GM12878 (cell line): ENCODE results near the gene PLAAT5. TPM values are rescaled to one million over a fixed set of nuclear protein-coding genes. Genes with fewer than 3 reads are reported as not detected.

Source experiments
- ATAC-seq: fragments of 200-7000 bp; cut with Tn5 transposase; 3 replicates; pipeline ENCODE4 v1.9.1; 2020; ENCODE audit warnings: mild to moderate bottlenecking, moderate library complexity
- BruUV-seq: library from RNA; stranded (reverse); fragments of 400-500 nt; replicated peaks from 2 replicates; lab custom pipeline; 2021; lab: Mats Ljungman, UMichigan
- CTCF ChIA-PET: fragments of 300-600 bp; sonication (Branson Sonifier 250); formaldehyde crosslinking; extraction: SDS; loops from one replicate; lab custom pipeline; 2021; ENCODE audit warnings: inconsistent platforms; lab: Yijun Ruan, JAX
- POLR2A ChIA-PET: fragments of 350-600 bp; formaldehyde crosslinking; extraction: SDS; loops from one replicate; lab custom pipeline; 2021; ENCODE audit warnings: inconsistent platforms; lab: Charles Lee
- RAD21 ChIA-PET: fragments of 300-600 bp; sonication (Branson Sonifier 250); formaldehyde crosslinking; loops from one replicate; lab custom pipeline; 2023; ENCODE audit warnings: antibody characterized with exemption; ENCODE audit not compliant: unreplicated experiment; lab: Charles Lee
- SMC1A ChIA-PET: fragments of 300-600 bp; sonication (Branson Sonifier 250); formaldehyde crosslinking; loops from one replicate; lab custom pipeline; 2023; ENCODE audit not compliant: unreplicated experiment, uncharacterized antibody; lab: Charles Lee
- DNase-seq: peaks from one replicate; pipeline ENCODE4 v3.0.0-alpha.2; 2011; ENCODE audit warnings: low read depth, low spot score
- FAIRE-seq: peaks from 3 replicates; lab custom pipeline; 2011; peaks lifted over from hg19 to GRCh38; lab: Jason Lieb, UNC
- H2AFZ ChIP-seq: 2 replicates; pipeline ENCODE4 v1.6.0; 2011; ENCODE audit warnings: low read depth, low read length, control low read depth; ENCODE audit not compliant: control insufficient read depth
- H3K27ac ChIP-seq: 2 replicates; pipeline ENCODE4 v1.5.1; 2011; ENCODE audit warnings: control low read depth; ENCODE audit not compliant: control insufficient read depth, insufficient read depth
- H3K27me3 ChIP-seq, 2 experiments: replicated peaks in 1 of 2; 2 replicates each; pipeline versions ENCODE4 v1.6.0 to v1.6.1; 2011; ENCODE audit warnings: low read length in 1 of 2; ENCODE audit not compliant: control insufficient read depth in 2 of 2, insufficient read depth in 2 of 2
- H3K36me3 ChIP-seq, 2 experiments: 2 replicates each; pipeline ENCODE4 v1.5.1; 2011; ENCODE audit warnings: low read length in 1 of 2; ENCODE audit not compliant: control insufficient read depth in 2 of 2, insufficient read depth in 2 of 2
- H3K4me1 ChIP-seq: 2 replicates; pipeline ENCODE4 v1.6.1; 2011; ENCODE audit warnings: mild to moderate bottlenecking, low read length, moderate library complexity, mixed read lengths; ENCODE audit not compliant: control insufficient read depth, insufficient read depth
- H3K4me2 ChIP-seq: 2 replicates; pipeline ENCODE4 v1.6.0; 2011; ENCODE audit warnings: control low read depth; ENCODE audit not compliant: control insufficient read depth, insufficient read depth
- H3K4me3 ChIP-seq: fragments of 200-600 bp; sonication (generic); 2 replicates; pipeline ENCODE4 v1.5.1; 2016
- H3K79me2 ChIP-seq: 2 replicates; pipeline ENCODE4 v1.6.0; 2011; ENCODE audit warnings: low read length; ENCODE audit not compliant: control insufficient read depth, insufficient read depth
- H3K9ac ChIP-seq: 2 replicates; pipeline ENCODE4 v1.8.0; 2011; ENCODE audit warnings: low read length, control low read depth, mixed read lengths; ENCODE audit not compliant: control insufficient read depth, insufficient read depth
- H3K9me3 ChIP-seq: replicated peaks from 3 replicates; pipeline ENCODE4 v1.5.1; 2011; ENCODE audit warnings: mild to moderate bottlenecking, low read length; ENCODE audit not compliant: control insufficient read depth, insufficient read depth
- H4K20me1 ChIP-seq: 2 replicates; pipeline ENCODE4 v1.6.0; 2011; ENCODE audit not compliant: control insufficient read depth, insufficient read depth
- CBX3 ChIP-seq: fragments of 200-600 bp; sonication (generic); IDR thresholded peaks from 2 replicates; pipeline ENCODE4 v1.6.1; 2016; ENCODE audit warnings: low read depth, borderline replicate concordance
- CEBPZ ChIP-seq: fragments of 150-350 bp; IDR thresholded peaks from 2 replicates; pipeline ENCODE4 v1.6.1; 2016; ENCODE audit warnings: low read depth, low read length
- DPF2 ChIP-seq: fragments of 450-650 bp; IDR thresholded peaks from 2 replicates; pipeline ENCODE4 v1.6.1; 2017; ENCODE audit warnings: mild to moderate bottlenecking
- ETV6 ChIP-seq, 2 experiments: fragments of 450-650 bp in 1 of 2; IDR thresholded peaks in 1 of 2; conservative IDR thresholded peaks in 1 of 2; 2 replicates each; pipeline ENCODE4 v1.6.1; 2014; ENCODE audit warnings: antibody characterized with exemption in 1 of 2, borderline replicate concordance in 1 of 2, low read depth in 1 of 2, mild to moderate bottlenecking in 1 of 2, moderate library complexity in 1 of 2
- FOS ChIP-seq: IDR thresholded peaks from 3 replicates; pipeline ENCODE4 v1.6.1; 2011; ENCODE audit warnings: borderline replicate concordance; ENCODE audit not compliant: insufficient read length; ENCODE audit errors: extremely low read depth
- MAX ChIP-seq: IDR thresholded peaks from 2 replicates; pipeline ENCODE4 v1.6.1; 2012; ENCODE audit warnings: low read depth, low read length, improper control_type of control experiment
- MYC ChIP-seq: IDR thresholded peaks from 2 replicates; pipeline ENCODE4 v1.6.1; 2011; ENCODE audit warnings: mild to moderate bottlenecking, low read length, moderate library complexity, inconsistent platforms; ENCODE audit not compliant: insufficient read depth, insufficient replicate concordance, insufficient read length, severe bottlenecking
- NBN ChIP-seq: fragments of 450-650 bp; IDR thresholded peaks from 2 replicates; pipeline ENCODE4 v1.6.1; 2016
- PBX3 ChIP-seq: IDR thresholded peaks from 2 replicates; pipeline ENCODE4 v1.6.1; 2011; ENCODE audit warnings: mild to moderate bottlenecking, low read depth, low read length, moderate library complexity; ENCODE audit not compliant: insufficient replicate concordance
- PRDM15 ChIP-seq: fragments of 450-650 bp; formaldehyde crosslinking; IDR thresholded peaks from 2 replicates; pipeline ENCODE4 v1.4.0; 2020; ENCODE audit warnings: mild to moderate bottlenecking, moderate library complexity
- RUNX3 ChIP-seq: IDR thresholded peaks from 2 replicates; pipeline ENCODE4 v1.6.1; 2012; ENCODE audit warnings: low read length, inconsistent platforms
- SPI1 ChIP-seq: IDR thresholded peaks from 2 replicates; pipeline ENCODE4 v1.6.1; 2011; ENCODE audit warnings: low read depth, mild to moderate bottlenecking, low read length, moderate library complexity, borderline replicate concordance; ENCODE audit not compliant: insufficient read depth
- SREBF1 ChIP-seq: IDR thresholded peaks from 2 replicates; pipeline ENCODE4 v1.6.1; 2012; ENCODE audit warnings: mild to moderate bottlenecking, low read length
- TCF7 ChIP-seq: IDR thresholded peaks from 2 replicates; pipeline ENCODE4 v1.6.1; 2014; ENCODE audit warnings: antibody characterized with exemption, borderline replicate concordance
- WGBS: methylation state at CpG from one replicate; pipeline ENCODE4 v1.1.6; 2016; ENCODE audit warnings: low lambda C conversion rate; ENCODE audit not compliant: insufficient replicate concordance, insufficient coverage; ENCODE audit errors: missing lambda C conversion rate; 5-methylcytosine and 5-hydroxymethylcytosine counted together
- in situ Hi-C: fragments of 300-500 bp; cut with MboI; formaldehyde crosslinking; loops from 9 replicates; pipeline ENCODE4 v1.14.3; 2018; ENCODE audit warnings: mixed read lengths
- intact Hi-C: fragments of 100-400 bp; cut with micrococcal nuclease; formaldehyde crosslinking; loops from one replicate; pipeline ENCODE4 v1.14.2; 2022; ENCODE audit not compliant: unreplicated experiment
- polyA plus RNA-seq, 11 experiments: library from polyadenylated mRNA; depleted of rRNA in 4 of 11; unstranded in 6 of 11; stranded (reverse) in 5 of 11; fragments of >200 nt; fragmentation: Nextera tagmentation in 4 of 11; fragmentation: Illumina TruSeq in 1 of 11; extraction: Ambion mirVana in 4 of 11; extraction: Trizol in 1 of 11; gene quantifications; 1 replicate in 1 of 11; 2 replicates in 10 of 11; pipeline versions ENCODE4 v1.2.1 to v1.2.3, GENCODE V29; 2011 to 2016; ENCODE audit warnings: inconsistent platforms in 2 of 11, missing spikeins in 2 of 11, low read depth in 1 of 11
- total RNA-seq, 4 experiments: library from RNA; depleted of rRNA in 3 of 4; stranded (reverse); fragments of >200 nt in 3 of 4; fragmentation: Illumina TruSeq in 1 of 4; extraction: Trizol in 1 of 4; gene quantifications; 2 replicates each; pipeline versions ENCODE4 v1.2.1 to v1.2.3, GENCODE V29; 2013 to 2021

Gene PLAAT5
- total and polyA plus RNA-seq, 10 of the 15 experiments (the other 5 are each of a cell fraction or from before 2014, with no cell fraction given) = not detected

GRCh38 chr11:63534895-63535461 lies 44.0 kb upstream of the PLAAT5 start:
- H3K4me1 ChIP-seq = peaks cover 34% of the 10 kb centered on the region
- ChIA-PET RAD21 (interaction anchor here (0.6 to 1.0 kb wide), 2 partner anchors 32 to 107 kb away, joined by 4 read pairs; no protein-coding TSS in a partner anchor), CTCF (interaction anchor here (0.7 kb wide), 1 partner anchor 167 kb away, joined by 4 read pairs; no protein-coding TSS in a partner anchor), POLR2A (interaction anchor here (0.9 to 2.1 kb wide), 2 partner anchors 10 to 31 kb away, joined by 3 to 9 read pairs; no protein-coding TSS in a partner anchor), SMC1A (interaction anchor here (0.5 to 3.7 kb wide), 5 partner anchors 31 to 120 kb away, joined by 3 to 12 read pairs (median 3); no protein-coding TSS in a partner anchor)
- ATAC-seq (peak; percentile 75), DNase-seq (peak; percentile 35), FAIRE-seq (peak; percentile 90)
- H3K27ac ChIP-seq = peak overlapping the region; percentile 47
- no peaks in the 10 kb centered on the region for H3K9me3 ChIP-seq
- peak overlapping the region; percentile 77 for H3K4me2 ChIP-seq
- H3K79me2 ChIP-seq = no peaks in the 10 kb centered on the region
- intact Hi-C loops (loop anchor here (1.0 kb wide), 1 partner anchor 32 kb away; no protein-coding TSS in a partner anchor), in situ Hi-C loops (no loop called here)
- WGBS = 36% methylated on average over 5 of the region's 5 CpGs
- BruUV-seq = no TSS peak
- no peak overlapping the region for H3K4me3 ChIP-seq
- H3K9ac ChIP-seq = no peak overlapping the region
- H4K20me1 ChIP-seq = no peaks in the 10 kb centered on the region
- no peaks in the 10 kb centered on the region for H3K36me3 ChIP-seq
- peak overlapping the region; percentile 63 for H2AFZ ChIP-seq
- no peaks in the 10 kb centered on the region for H3K27me3 ChIP-seq
- TF ChIP-seq NBN (peak; percentile 58; the same call in 1 of the 2 replicates), FOS (no peak), PRDM15 (CRISPR knock-in tag) (peak; percentile 94), PBX3 (no peak), CBX3 (no peak), SREBF1 (no peak), RUNX3 (peak; percentile 74), MYC (no peak), DPF2 (peak; percentile 36; the same call in 1 of the 2 replicates), CEBPZ (no peak), ETV6 (conservative IDR thresholded peaks at IDR 0.05 in 1 of 2, IDR thresholded peaks at IDR 0.05 in 1 of 2; ENCODE audit: borderline replicate concordance in 1 of 2, low read depth in 1 of 2) (0 out of 4 replicates have a peak, but pooled peaks of 1 of the 2 experiments have one; percentile 19), SPI1 (no peak), MAX (no peak), TCF7 (no peak)
